GM13976 (cell line): ENCODE measurements around the gene PPA1.
A peak's percentile ranks its signal among the peaks of the same experiment; 100 is the strongest.

ENCODE experiments used
- DNase-seq: peaks from one replicate; pipeline ENCODE4 v3.0.0; 2012; ENCODE audit warnings: low spot score
- in situ Hi-C: fragments of 300-500 bp; cut with MboI; formaldehyde crosslinking; loops from one replicate; pipeline ENCODE4 v1.12.0; 2022; ENCODE audit warnings: low sequenced_read_pairs, mixed read lengths, inconsistent platforms; ENCODE audit not compliant: unreplicated experiment
- TF ChIP-seq, protein P1 (sequence below): IDR thresholded peaks from 2 replicates; pipeline ENCODE4 v1.5.1; 2012; ENCODE audit warnings: borderline replicate concordance, mild to moderate bottlenecking; ENCODE audit not compliant: insufficient read depth; ENCODE audit errors: extremely low read depth, missing control alignments, control extremely low read depth

Gene PPA1

DNA sequence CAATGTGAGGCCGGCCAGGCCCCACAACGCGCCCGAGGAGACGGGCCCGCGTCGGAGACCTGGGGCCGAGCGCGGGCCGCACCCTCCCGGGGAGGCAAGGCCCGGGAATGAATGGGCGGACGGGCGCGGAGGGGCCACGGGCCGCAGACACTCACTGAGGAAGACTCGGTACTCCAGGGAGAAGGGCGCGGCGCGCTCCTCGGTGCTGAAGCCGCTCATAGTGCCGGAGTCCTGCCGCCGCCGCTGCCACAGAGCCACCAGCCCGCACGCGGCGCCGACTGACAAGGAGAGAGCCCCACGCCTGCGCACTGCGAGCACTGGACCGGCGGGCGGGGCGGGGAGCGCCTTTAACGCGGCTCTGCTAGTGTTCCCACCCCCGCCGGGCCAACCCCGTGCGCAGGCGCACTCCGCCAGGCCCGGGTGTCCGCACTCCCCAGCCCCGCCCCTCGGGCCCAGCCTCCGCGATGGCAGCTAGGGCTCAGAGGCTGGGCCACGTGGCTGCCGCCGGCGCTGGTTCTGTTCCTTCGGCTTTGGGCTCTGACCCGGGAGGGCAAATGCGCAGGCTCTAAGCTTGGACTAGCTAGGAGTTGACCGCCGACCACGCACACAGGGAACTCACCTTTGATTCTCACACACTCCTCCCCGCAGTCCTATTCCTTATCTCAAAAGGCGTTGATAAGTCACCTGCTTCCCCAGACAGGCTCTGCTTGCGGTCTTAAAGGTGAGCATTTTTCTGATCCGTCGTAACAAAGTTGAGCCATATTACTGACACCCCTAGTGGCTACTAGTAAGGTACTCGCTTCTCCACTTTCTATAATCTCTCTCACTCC lies at the start of gene PPA1:
PPA1 (minus strand) TSS at position 321 of the 830 bp plus-strand sequence; CDS start at position 219, 102 bp downstream.
- TF ChIP-seq, protein P1, sequence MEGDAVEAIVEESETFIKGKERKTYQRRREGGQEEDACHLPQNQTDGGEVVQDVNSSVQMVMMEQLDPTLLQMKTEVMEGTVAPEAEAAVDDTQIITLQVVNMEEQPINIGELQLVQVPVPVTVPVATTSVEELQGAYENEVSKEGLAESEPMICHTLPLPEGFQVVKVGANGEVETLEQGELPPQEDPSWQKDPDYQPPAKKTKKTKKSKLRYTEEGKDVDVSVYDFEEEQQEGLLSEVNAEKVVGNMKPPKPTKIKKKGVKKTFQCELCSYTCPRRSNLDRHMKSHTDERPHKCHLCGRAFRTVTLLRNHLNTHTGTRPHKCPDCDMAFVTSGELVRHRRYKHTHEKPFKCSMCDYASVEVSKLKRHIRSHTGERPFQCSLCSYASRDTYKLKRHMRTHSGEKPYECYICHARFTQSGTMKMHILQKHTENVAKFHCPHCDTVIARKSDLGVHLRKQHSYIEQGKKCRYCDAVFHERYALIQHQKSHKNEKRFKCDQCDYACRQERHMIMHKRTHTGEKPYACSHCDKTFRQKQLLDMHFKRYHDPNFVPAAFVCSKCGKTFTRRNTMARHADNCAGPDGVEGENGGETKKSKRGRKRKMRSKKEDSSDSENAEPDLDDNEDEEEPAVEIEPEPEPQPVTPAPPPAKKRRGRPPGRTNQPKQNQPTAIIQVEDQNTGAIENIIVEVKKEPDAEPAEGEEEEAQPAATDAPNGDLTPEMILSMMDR = no peak
- peak; percentile 100 for DNase-seq
- in situ Hi-C loops = no loop called here

DNA sequence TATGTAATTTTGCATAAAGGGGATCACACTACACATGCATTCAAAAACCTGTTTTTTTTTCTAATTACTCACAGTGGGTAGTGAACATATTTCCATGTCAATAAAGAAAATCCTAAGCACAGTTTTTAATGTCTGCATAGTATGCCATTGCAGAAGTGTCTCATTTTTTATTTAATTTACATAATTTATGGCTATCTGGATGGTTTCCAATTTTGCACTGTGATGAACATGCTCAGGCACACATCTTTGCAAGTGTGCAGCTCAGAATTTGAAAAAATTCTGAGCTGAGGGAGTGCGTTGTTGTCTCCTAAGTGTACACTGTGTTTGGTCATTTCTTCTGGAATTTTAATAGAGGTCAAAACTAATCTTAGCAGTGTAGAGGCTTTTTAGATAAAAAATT lies 48.4 kb upstream of the PPA1 start:
- in situ Hi-C loops = no loop called here
- no peak for DNase-seq
- TF ChIP-seq, protein P1 = no peak

DNA sequence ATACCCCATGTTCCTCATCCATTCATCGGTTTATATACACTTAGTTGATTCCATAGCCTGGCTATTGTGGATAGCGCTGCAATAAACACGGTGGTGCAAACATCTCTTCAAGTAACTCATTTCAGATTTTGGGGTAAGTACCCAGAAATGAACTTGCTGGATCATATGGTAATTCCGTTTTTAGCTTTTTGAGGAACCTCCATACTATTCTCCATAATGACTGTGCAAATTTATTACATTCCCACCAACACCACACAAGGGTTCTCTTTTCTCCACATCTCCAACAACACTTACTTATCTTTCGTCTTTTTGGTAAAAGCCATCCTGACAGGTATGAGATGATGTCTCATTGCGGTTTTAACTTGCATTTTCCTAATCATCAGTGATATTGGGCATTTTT lies 46.9 kb upstream of the PPA1 start:
- TF ChIP-seq, protein P1 = no peak
- in situ Hi-C loops = no loop called here
- DNase-seq = no peak

DNA sequence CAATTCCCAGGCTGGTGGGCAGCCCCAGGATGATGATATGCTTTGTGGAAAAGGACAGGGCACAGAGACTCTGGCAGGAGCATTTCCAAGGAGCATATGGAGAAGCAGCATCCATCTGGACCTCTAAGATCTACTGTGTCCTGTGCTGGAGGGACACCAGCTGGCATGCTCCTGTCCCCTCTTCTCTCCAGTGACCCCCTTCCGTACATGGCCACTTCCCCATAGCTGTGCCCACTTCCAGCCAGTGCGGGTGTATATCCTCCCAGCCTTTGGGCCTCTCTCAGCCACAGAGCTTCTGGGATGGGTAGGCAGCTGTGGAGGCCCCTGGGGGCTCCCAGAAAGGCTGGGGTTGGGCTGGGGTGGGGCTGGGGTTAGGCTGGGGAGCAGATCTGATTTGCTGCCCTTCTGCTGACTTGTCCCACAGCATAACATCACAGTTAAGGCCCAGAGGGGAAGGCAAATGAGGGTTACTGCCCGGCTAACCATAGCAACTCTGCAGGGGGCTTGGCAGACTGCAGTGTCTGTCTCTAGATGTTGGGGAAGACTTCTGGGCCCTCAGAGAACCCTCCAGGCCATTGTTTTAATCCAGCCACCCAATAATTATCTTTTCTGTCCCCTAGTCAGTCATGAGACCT lies 44.3 kb upstream of the PPA1 start:
- in situ Hi-C loops = no loop called here
- no peak for DNase-seq
- TF ChIP-seq, protein P1 = no peak

DNA sequence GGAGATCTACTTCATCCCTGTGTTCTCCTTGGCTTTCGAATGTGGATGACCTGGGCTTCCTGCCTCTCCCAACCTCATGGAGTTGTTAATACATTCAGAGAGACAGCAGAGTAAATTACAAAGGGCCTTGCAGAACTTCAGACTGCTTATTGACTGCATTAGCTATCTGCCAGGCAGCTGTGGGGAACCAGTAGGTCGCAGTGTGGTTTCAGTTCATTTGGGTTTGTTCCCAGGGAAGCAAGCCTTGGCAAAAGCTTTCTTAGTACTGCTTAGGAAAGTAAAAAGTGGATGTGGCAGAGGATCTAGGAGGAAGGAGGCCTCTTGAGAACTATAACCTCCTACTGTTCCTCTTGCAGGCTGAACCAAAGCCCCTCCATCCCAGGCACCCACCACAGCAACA lies 41.4 kb upstream of the PPA1 start:
- no peak for DNase-seq
- TF ChIP-seq, protein P1 = no peak
- in situ Hi-C loops = loop anchor here (5.0 kb wide), 1 partner anchor 88 kb away; no protein-coding TSS in a partner anchor

DNA sequence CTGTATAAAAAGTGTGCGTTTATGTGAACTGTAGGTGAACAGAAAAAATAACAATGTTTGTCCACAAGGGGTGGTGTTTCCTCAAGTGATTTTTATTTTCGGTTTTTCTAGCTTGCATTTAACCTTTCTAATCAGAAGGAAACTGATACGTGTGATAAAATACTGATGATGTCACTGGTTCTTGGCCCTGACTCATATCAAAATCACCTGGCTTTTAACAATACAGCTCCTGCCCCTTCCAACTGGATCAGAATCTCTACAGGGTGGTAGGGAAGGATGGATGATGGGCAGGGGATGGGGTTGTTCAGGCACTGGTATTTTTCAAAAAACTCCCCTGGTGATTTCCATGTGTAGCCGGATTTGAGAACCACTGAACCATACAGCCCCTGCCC lies 39.7 kb upstream of the PPA1 start:
- DNase-seq = peak; percentile 75
- in situ Hi-C loops = loop anchor here (5.0 kb wide), 1 partner anchor 89 kb away; no protein-coding TSS in a partner anchor

More for the DNA sequence above, 39.7 kb upstream of the PPA1 start:
- TF ChIP-seq, protein P1 = peak; percentile 6
